Stimulated activated CD8-positive, alpha-beta memory T cell treated with anti-CD3 and anti-CD28 coated beads, Interleukin-12 subunit alpha, Interleukin-12 subunit beta, amount 100 ng/mL, for 24 hours (primary cell): Measurements from ENCODE around the gene BCL6.
"Not testable (repeated sequence)": the region's sequence is repeated elsewhere in the genome, so short reads cannot be mapped to it uniquely, and the experiment has no call there.

Experiments
- DNase-seq: peaks from one replicate; pipeline ENCODE4 v3.0.0-alpha.2; 2020; ENCODE audit errors: extremely low read depth

Gene BCL6

DNA sequence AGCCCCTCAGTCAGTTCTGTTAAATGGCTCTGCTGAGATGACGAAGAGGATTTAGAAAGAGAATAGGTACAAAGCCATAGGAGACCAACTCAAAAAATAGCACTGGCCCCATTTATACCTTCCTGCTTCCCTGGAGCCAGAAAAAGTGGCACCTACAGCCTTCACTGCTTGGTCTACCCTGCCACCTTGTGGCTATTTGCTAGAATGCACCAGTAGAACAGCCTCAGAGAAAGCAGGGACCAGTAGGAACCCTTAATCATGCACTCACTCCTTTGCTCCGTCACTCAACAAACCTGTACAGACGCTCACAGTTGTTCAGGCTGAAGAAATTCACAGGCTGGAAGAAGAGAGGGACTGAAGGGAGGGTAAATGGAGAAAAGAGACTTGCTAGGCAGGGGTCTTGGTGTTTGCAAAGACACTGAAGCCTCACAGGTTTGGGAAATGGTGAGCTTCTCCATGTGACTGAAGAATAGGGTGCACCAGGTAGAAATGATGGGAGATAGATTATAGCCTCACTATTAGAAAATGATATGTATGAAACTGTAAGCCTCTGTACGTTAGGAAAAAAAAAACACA is 30.8 kb downstream of the BCL6 start:
- DNase-seq = no peak

GRCh38 chr3:187713504-187713903 is 31.8 kb downstream of the BCL6 start:
- no peak for DNase-seq

DNA sequence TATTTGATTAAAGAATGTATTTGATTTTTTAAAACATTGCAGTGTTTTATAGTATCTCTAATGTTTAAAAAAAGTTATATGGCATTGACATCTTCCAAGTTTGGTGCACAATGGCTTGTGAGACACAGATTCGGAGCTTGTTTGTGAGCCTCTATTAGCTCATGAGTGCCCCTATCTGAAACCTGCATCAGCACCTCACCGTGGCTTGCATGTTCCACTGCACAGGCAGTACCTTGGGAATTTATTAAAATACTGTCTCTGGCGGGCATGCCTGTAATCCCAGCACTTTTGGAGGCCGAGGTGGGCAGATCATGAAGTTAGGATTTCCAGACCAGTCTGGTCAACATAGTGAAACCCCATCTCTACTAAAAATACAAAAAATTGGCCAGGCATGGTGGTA is 36.1 kb downstream of the BCL6 start:
- no peak for DNase-seq

DNA sequence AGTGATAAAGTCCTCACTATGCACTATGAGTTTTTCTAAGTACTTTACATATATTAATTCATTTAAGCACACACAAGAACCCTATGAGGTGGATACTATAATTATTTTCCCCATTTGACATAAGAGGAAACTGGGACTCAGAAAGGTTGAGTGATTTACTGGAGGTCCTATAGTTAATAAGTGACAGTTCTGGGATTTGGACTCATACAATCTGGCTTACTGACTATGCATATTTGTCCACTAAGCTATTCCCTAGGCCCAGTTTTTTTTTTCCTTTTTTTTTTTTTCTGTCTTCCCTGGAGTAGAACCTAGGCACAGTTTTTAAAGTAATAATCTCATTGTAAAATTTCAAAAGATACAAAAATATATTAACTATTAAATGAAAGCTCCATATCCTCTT is 36.6 kb downstream of the BCL6 start:
- no peak for DNase-seq

DNA sequence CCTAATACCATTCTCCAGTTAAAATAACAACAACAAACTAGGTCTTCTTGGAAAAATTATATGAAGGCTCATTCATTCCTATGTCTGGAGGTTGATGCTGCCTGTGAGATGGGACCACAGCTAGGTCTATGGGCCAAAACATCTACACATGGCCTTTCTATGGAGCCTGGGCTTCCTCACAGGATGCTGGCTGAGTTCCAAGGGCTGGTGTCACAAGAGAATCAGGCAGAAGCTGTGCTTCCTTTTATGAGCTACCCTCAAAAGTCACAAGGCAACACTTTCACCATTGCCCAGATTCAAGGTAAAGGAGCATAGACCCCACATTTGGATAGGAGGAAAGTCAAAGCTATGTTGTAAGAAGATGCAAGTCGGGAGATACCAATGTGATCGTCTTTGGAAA is 38.3 kb downstream of the BCL6 start:
- DNase-seq = no peak

- DNase-seq = no peak
These were observed 40.1 kb downstream of the BCL6 start for GRCh38 chr3:187705164-187705563.

DNA sequence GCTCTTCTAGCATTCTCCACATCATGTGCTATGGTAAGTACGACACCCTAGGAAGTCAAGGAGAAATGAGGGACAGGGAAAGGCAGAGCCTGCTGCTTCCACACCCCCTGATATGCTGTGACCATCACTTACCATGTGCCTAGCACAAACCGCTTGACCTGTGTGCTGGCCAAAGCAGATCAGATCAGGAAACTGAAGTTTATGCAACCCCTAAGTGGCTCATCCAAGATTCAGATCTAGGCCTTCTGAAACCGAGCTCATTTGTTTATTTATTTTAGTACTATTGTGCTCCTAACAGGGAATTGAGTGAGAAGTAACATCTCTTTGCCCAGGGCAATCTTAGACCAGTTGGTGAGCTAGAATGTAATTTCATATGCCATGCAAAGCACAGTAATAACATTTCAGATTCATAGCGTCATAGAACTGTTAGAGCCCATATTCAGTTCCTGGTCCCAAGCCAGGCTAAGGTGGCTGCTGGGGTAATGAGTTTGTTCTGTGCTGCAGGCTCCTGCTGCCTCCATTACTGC is 42.7 kb downstream of the BCL6 start, which contains the start of gene RTP2:
TSS of gene RTP2 (minus strand) at position 51 of the 527 bp plus-strand sequence. CDS start 429 bp downstream, outside the sequence.
- DNase-seq = no peak

DNA sequence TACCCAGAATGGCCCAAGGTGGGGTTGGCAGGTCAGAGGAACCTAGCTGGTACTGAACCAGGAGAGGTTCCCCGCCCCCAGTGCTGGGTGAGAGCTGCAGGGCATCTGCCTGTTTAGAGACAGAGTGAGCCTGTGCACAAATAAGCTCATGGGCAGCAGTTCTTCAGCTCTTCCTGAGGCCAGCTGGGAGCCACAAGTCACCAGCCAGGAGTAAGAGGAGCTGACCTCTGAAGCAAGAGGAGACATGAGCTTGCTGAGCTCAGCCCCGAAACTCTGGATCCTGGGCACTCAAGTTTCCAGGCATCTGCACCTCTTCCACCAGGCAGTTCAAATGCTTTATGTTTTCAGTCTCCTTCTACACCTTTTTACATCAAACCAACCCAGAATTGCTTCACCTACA is 45.0 kb downstream of the BCL6 start:
- no peak for DNase-seq

- no peak for DNase-seq
These were observed 46.5 kb downstream of the BCL6 start for GRCh38 chr3:187698499-187699399.

DNA sequence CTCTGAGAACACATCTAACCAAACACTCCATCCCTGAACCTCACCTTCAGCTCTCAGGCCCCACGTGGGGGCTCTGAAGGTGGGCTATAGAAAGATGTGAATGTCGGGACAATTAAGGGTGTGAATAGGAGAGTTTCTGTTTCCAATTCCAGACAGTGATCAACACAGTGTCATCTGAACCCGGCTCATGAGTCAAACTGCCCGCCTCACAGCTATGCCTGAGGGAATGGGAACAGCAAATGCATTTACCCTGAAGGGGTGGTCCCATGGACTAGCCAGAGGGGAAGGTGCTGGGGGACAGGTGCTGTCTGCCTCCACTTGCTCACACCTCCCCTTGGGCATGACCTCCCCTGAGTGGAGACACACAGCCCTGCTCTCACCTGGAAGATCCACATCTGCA is 49.2 kb downstream of the BCL6 start:
- DNase-seq = no peak

GRCh38 chr3:187695449-187695848 is 49.8 kb downstream of the BCL6 start:
- DNase-seq = no peak

GRCh38 chr3:187694801-187695200 is 50.5 kb downstream of the BCL6 start:
- DNase-seq = no peak

GRCh38 chr3:187693431-187693830 is 51.8 kb downstream of the BCL6 start:
- DNase-seq = no peak

DNA sequence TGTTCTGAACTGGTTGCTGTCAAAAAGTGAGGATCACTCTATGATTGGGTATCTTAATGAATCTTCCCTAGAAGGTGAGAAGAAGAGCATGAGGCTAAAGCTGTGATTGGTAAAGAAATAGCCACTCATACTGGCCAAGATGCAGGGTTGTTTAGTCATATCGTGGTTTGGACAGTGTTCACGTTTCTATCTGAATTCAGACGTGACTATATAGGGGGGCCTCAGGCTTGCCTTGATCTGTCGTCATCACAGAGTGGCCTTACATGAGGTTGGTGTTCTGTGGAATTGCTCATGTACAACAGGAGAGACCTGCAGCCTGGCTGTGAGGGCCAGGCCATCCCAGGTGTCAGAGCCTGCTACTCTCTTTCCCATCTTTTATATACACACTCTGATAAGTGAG is 55.3 kb downstream of the BCL6 start:
- DNase-seq = no peak

- DNase-seq = no peak
These were observed 58.5 kb downstream of the BCL6 start for GRCh38 chr3:187686621-187687273.

DNA sequence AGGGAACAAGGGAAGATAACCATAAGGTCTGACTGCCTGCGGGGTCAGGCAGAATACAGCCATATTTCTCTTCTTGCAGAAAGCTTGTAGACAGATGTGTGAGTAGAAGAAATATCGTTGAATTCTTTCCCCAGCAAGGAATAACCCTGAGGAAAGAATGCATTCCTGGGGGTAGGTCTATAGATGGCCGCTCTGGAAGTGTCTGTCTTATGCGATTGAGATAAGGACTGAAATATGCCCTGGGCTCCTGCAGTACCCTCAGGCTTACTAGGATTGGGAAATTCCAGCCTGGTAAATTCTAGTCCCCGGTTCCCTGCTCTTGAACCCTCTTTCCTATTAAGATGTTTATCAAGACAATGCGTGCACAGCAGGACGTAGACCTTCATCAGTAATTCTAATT is 59.3 kb downstream of the BCL6 start:
- DNase-seq = no peak

- no peak for DNase-seq
These were observed 60.4 kb downstream of the BCL6 start for GRCh38 chr3:187684880-187685279.

- DNase-seq = no peak
These were observed 60.8 kb downstream of the BCL6 start for GRCh38 chr3:187684444-187684843.

- DNase-seq = not testable (repeated sequence)
These were observed 63.5 kb downstream of the BCL6 start for GRCh38 chr3:187681756-187682155.

DNA sequence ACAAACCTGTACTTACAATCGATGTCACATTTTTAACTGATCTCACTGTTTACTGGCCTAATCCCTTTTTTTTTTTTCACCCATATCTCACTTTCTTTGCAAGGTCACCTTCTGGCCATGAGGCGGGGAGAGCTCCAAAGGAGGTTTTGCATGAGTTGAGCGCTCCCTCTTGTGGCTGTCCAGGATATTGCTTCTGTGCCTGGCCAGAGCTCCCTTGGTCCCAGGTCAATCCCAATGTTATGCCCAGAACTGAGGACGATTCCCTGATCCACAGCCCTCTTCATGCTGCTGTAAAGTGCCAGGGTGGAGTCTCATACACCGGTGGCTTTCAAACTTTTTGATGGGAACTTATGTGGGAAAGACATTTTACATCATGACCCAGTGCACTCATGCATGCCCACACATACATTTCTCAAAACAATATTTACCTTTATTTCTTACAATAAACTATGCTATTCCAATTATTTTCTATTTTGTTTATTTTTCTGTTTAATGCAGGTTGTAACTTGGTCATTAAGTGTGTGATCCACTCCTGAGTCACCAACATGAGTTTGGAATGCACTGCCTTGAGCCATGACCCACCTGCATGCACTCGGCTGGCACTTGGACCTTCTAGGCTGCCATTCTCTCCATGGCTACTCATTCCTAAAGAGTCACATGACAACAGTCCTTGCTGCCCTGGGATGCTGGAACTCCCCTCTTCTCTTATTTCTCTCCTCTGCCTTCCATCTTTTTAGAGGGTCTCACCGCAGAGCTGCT is 65.5 kb downstream of the BCL6 start:
- DNase-seq = peak; percentile 15

DNA sequence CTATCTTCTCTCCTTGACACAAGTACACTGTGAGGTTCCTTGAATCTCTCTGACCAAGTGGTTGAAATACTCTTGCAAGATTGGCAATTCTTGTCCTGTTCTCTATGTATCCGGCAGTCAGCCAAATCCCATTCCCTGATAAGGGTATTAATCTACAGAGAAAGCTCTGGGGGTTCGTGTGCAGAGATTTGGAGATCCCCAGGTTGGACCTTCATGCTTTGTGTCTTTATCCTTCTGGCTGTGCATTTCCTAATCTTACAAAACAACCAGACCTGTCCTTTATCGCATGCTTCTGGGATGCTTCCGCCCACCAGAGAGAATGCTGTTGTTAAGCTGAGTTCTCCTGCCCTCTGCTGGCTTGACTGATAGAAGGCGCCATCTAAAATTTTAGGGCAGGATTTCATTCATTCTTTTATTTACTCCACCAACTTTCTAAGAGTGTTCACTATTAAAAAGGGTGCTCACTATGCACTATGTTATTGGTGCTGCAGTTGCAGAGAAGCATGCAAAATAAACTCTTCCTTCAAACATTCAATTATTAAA is 66.5 kb downstream of the BCL6 start:
- no peak for DNase-seq

- no peak for DNase-seq
These were observed 67.7 kb downstream of the BCL6 start for GRCh38 chr3:187677604-187678003.
